Neuron (in vitro differentiated cells): ENCODE results near the gene AFF3.

Experiments
- H2AFZ ChIP-seq: one replicate; pipeline ENCODE4 v1.6.1; 2013; ENCODE audit warnings: low read depth, mild to moderate bottlenecking, inconsistent platforms, low read length, moderate library complexity
- H3K27me3 ChIP-seq: one replicate; pipeline ENCODE4 v1.6.1; 2013; ENCODE audit warnings: low read length; ENCODE audit not compliant: insufficient read depth
- H3K36me3 ChIP-seq: one replicate; pipeline ENCODE4 v1.6.1; 2013; ENCODE audit warnings: low read length; ENCODE audit not compliant: insufficient read depth
- H3K4me1 ChIP-seq: one replicate; pipeline ENCODE4 v1.6.1; 2013; ENCODE audit warnings: low read length; ENCODE audit not compliant: insufficient read depth
- H3K4me3 ChIP-seq: 2 replicates; pipeline ENCODE4 v1.5.1; 2013; ENCODE audit warnings: mild to moderate bottlenecking, low read length, moderate library complexity
- H3K9me3 ChIP-seq: one replicate; pipeline ENCODE4 v1.6.1; 2013; ENCODE audit warnings: low read length

The AFF3 gene

DNA sequence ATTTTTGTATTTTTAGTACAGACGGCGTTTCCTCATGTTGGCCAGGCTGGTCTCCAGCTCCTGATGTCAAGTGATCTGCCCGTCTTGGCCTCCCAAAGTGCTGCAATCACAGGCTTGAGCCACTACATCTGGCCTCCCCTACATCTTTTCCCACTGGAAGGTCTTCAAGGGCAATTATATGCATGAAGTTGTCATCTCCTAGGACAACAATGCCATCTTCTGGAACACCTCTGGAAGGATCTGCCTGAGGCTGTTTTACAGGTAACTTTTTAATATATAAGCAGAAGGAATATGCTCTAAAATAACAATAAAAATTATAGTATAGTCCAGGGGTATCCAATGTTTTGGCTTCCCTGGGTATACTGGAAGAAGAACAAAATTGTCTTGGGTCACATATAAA is 321.4 kb downstream of the AFF3 start:
- Histone ChIP-seq H2AFZ (no peak overlapping the region), H3K4me3 (no peak overlapping the region), H3K27me3 (no peaks in the 10 kb centered on the region), H3K9me3 (no peaks in the 10 kb centered on the region), H3K4me1 (peaks cover 28% of the 10 kb centered on the region), H3K36me3 (no peaks in the 10 kb centered on the region)

DNA sequence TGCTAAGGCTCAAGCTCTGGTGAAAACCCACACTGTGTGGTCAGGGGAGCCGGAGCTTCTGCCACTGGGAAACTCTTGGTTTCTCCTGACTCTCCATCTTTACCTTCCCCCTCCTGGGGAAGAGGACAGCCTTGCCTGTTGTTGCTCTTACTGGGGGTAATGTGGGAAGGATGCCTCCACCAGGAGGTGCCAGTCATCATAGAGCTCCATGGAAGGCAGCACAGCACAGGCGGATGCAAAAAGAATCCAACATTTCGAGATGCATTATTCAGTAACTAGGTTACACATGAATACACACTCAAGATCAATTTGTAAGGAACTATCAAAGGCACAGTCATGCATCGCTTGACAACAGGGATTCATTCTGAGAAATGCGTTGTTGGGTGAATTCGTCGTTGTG is 322.6 kb downstream of the AFF3 start:
- Histone ChIP-seq H3K4me1 (peaks cover 28% of the 10 kb centered on the region), H3K4me3 (no peak overlapping the region), H2AFZ (no peak overlapping the region), H3K27me3 (no peaks in the 10 kb centered on the region), H3K9me3 (no peaks in the 10 kb centered on the region), H3K36me3 (no peaks in the 10 kb centered on the region)

DNA sequence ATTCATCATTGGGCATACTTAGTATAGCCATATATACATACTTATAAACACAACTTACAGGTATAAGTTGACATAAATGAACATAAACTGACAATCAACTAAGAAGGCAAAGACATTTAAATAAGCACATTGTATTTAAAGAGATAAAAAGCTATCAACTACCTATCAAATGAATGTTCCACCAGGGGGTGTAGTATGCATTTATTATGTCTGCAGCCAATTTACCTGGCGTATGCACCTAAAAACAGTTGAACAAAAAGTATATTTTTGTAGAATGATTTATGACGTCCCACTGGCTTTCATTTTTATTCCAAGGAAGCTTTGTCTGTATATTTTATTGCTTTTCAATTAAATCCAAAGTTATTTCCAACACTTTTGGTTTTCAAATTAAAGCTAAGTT is 323.5 kb downstream of the AFF3 start:
- no peaks in the 10 kb centered on the region for H3K36me3 ChIP-seq
- no peak overlapping the region for H3K4me3 ChIP-seq
- no peaks in the 10 kb centered on the region for H3K9me3 ChIP-seq
- peaks cover 28% of the 10 kb centered on the region for H3K4me1 ChIP-seq
- H3K27me3 ChIP-seq, result no peaks in the 10 kb centered on the region
- no peak overlapping the region for H2AFZ ChIP-seq

DNA sequence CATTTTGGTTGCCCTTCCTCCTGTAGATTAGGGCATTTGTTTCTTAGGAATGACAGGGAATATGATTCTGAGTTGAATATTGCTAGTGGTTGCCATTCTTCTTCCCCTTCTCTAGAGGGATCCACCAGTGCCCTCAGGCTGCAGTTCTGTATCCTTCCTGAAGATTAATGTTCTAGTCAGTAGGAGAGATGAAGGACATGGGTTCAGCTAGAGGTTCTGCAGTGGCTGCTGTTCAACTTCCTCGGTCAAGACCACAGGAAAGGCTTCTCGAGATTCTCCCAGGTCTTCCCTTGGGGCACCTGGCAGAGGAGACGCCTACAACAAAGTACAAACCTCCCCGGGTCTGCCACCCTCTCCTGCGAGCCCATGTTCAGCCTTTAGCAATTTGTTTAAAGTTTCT is 325.5 kb downstream of the AFF3 start:
- Histone ChIP-seq H3K4me3 (no peak overlapping the region), H3K9me3 (no peaks in the 10 kb centered on the region), H3K27me3 (no peaks in the 10 kb centered on the region), H3K4me1 (peaks cover 16% of the 10 kb centered on the region), H2AFZ (no peak overlapping the region), H3K36me3 (no peaks in the 10 kb centered on the region)

DNA sequence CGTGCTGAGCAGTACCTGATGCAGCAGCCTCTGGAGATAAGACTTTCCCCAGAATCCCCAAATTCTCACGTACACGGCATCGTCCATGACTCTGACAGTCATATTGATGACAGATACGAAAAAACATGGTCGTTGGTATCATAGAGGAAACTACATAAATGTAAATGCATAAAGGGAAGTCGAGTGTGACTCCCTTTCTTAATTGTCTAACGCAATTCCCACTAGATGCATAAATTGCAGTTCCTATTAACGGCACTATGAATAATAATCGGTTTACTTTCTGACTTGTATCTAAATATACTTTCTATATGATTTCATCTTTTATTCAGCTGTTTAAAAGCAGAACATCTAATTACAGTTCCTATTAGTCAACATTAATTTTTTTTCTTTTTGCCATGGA is 330.0 kb downstream of the AFF3 start:
- no peaks in the 10 kb centered on the region for H3K9me3 ChIP-seq
- H3K4me3 ChIP-seq, result no peak overlapping the region
- no peaks in the 10 kb centered on the region for H3K27me3 ChIP-seq
- no peak overlapping the region for H2AFZ ChIP-seq
- H3K36me3 ChIP-seq, result no peaks in the 10 kb centered on the region
- H3K4me1 ChIP-seq, result peaks cover 26% of the 10 kb centered on the region

DNA sequence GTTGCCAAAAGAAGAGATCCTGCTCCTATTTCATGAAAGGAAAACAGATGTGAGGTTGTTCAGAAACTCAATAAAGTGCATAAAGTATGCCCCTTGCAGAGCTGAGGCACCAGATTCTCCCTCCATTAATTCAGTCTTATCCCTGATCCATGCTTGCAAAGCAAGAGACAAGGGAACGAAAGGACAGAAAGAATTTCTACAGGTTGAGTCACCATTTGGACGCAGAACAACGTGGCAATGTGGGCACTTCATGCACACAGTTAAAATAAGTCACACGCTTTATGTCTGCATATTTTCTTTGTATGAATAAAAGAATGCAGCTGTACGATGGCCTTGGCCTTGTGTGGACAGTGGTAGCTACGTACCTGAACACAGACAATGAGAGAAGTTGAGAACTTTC is 330.8 kb downstream of the AFF3 start:
- Histone ChIP-seq H3K4me1 (peaks cover 29% of the 10 kb centered on the region), H2AFZ (no peak overlapping the region), H3K4me3 (no peak overlapping the region), H3K27me3 (no peaks in the 10 kb centered on the region), H3K9me3 (no peaks in the 10 kb centered on the region), H3K36me3 (no peaks in the 10 kb centered on the region)

DNA sequence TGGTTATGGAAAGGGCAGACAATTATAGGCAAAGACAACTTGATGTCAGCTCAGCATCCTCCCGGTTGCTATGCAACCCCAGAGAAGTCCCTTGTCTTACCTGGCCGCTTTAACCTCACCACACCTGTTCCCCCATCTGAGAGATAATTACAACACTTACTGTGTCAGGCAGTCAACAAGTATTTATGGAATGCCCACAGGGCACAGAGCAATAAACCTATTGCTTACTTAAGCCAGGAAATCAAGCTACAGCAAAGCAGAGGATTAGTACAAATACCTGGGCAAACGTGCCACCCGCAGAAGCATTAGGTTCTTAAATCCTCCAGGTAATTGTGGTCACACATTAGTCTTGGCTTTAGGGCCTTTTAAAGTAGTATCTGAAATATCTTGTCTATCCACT is 332.2 kb downstream of the AFF3 start:
- Histone ChIP-seq H3K9me3 (no peaks in the 10 kb centered on the region), H3K4me3 (no peak overlapping the region), H2AFZ (no peak overlapping the region), H3K27me3 (no peaks in the 10 kb centered on the region), H3K36me3 (no peaks in the 10 kb centered on the region), H3K4me1 (peaks cover 29% of the 10 kb centered on the region)

DNA sequence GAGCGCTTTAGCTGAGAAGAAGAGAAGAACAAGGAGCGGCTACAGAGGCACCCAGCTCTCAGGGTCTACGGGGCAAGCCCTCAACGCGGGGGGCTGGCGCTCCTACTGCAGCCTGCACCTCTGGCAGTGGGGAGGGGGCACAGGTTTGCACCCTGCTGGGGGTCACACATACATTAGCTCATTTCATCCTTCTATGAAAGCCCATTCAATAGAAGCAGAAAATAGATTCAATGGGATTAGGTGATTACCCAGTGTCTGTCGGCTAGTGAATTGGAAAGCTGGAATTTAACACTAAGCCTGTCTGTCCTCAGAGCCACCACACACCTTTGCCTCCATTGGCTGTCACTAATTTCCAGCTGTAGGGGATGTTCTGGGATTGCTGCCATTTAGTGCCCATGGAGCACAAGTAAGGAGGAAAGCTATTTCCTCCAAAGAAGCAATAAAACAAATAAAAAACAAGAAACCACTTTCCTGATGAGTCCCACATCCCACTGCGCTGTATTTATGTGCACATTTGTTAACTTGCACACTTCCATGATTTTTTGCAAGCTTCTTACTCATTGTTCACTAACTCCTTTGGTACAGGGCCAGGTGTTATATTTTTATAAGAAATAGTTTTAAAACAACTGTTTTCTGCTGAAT is 333.0 kb downstream of the AFF3 start:
- H3K4me1 ChIP-seq, result peaks cover 29% of the 10 kb centered on the region
- no peak overlapping the region for H2AFZ ChIP-seq
- H3K36me3 ChIP-seq, result no peaks in the 10 kb centered on the region
- no peaks in the 10 kb centered on the region for H3K27me3 ChIP-seq
- no peak overlapping the region for H3K4me3 ChIP-seq
- no peaks in the 10 kb centered on the region for H3K9me3 ChIP-seq

DNA sequence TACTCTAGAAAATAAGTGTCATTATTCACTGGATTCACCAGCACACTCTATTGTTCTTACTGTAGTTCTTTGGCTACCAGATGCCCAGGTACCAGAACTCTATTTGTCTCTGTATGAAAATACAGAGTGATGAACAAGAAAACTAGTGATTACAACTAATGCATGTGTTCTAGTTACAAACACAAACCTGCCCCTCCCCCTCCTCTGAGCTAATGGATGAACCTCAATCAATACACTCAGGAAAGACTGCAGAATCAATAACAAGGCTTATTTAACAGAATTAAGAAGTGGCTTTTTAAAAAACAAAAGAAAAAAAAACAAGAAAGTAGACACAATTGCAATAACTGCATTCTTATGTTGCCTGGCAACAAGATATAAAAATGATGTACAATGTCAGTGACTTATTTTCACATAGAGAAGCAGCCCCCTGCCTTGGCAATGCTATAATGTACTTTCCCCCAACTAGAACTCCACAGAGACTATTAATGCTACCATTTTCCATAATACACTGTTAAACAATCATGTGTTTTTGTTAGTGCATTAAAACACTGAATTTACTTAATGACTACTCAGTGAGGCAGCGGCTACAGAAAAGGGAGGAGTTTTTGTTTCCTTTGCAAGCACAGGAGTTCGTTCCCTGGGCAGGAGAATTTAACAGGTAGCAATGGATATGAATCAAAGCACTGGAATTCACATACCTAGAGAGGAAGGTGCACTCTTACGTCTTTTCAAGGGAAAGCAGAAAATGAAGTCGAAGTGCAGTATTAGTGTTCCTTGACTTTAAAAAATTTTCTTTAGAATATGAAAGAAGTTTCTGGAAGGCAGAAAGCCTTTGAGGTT is 333.8 kb downstream of the AFF3 start:
- H3K9me3 ChIP-seq, result no peaks in the 10 kb centered on the region
- peaks cover 29% of the 10 kb centered on the region for H3K4me1 ChIP-seq
- H3K27me3 ChIP-seq, result no peaks in the 10 kb centered on the region
- H3K36me3 ChIP-seq, result no peaks in the 10 kb centered on the region
- no peak overlapping the region for H2AFZ ChIP-seq
- H3K4me3 ChIP-seq, result no peak overlapping the region

DNA sequence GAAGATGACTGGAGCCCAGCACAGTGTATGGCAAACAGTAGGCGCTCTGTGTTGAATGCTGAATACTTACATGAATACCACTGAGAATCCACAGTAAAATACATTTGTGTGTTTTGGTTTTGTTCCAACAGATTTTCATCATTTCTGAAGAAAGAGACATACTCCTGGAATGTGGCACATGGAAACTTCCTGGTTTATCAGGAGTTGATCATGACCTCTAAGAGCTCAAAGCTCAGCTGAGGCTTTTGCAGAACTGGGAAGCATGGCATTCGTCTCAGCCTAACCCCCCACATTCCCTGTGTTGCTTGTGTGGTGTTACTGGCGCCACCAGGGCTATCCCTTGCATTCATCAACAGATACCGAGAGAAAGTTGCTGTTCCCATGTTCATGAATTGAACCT is 335.6 kb downstream of the AFF3 start:
- no peak overlapping the region for H3K4me3 ChIP-seq
- H3K9me3 ChIP-seq, result no peaks in the 10 kb centered on the region
- H3K36me3 ChIP-seq, result no peaks in the 10 kb centered on the region
- peaks cover 29% of the 10 kb centered on the region for H3K4me1 ChIP-seq
- H2AFZ ChIP-seq, result no peak overlapping the region
- H3K27me3 ChIP-seq, result no peaks in the 10 kb centered on the region

DNA sequence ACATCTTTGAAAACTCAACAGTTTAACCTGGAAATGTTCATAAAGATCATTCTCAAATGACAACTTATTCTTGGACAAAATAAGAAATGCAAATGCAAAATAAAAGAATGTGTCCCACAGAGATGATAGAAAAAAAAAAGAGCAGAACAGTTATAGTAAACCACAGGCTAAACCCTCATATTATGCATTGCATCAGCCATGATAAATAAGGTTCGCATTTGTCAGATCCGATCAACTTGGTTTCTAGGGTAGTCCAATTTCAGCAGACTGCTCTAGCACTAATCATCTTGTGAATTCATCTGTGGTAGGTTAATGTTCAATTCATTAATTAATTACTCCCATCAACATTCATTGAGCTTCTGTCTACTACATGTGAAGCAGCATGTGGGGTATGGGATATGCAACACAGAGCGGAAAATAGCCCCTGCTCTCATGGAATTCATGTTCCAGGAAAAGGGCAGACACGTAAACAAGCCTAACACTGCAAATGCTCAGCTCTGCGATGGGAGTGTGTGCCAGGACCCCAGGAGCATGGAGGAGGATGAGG is 336.4 kb downstream of the AFF3 start:
- Histone ChIP-seq H3K9me3 (no peaks in the 10 kb centered on the region), H3K4me1 (peaks cover 29% of the 10 kb centered on the region), H3K36me3 (no peaks in the 10 kb centered on the region), H3K4me3 (no peak overlapping the region), H2AFZ (no peak overlapping the region), H3K27me3 (no peaks in the 10 kb centered on the region)

DNA sequence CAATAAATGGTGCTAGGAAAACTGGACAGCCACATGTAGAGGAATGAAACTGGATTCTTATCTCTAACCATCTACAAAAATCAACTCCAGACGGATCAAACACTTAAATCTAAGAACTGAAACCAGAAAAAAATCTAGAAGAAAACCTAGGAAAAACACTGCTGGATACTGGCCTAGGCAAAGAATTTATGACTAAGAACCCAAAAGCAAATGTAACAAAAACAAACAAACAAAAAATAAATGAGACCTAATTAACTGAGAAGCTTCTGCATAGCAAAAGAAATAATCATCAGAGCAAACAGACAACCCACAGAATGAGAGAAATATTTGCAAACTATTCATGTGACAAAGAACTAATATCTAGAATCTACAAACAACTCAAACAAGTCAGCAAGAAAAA is 338.5 kb downstream of the AFF3 start:
- H3K4me1 ChIP-seq, result peaks cover 18% of the 10 kb centered on the region
- H2AFZ ChIP-seq, result no peak overlapping the region
- H3K27me3 ChIP-seq, result no peaks in the 10 kb centered on the region
- H3K4me3 ChIP-seq, result no peak overlapping the region
- H3K9me3 ChIP-seq, result no peaks in the 10 kb centered on the region
- H3K36me3 ChIP-seq, result no peaks in the 10 kb centered on the region

DNA sequence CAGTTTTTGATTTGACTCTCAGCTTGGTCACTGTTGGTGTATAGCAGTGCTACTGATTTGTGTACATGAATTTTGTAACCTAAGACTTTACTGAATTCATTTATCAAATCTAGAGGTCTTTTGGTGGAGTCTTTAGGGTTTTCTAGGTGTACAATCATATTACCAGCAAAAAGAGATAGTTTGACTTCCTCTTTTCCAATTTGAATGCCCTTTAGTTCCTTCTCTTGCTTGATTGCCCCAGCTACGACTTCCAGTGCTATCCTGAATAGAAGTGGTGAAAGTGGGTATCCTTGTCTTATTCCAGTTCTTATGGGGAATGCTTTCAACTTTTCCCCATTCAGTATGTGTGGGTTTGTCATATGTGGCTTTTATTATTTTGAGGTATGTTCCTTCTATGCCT is 339.7 kb downstream of the AFF3 start:
- no peaks in the 10 kb centered on the region for H3K36me3 ChIP-seq
- H2AFZ ChIP-seq, result no peak overlapping the region
- H3K27me3 ChIP-seq, result no peaks in the 10 kb centered on the region
- H3K4me1 ChIP-seq, result peaks cover 7% of the 10 kb centered on the region
- H3K9me3 ChIP-seq, result peaks cover under 1% of the 10 kb centered on the region
- H3K4me3 ChIP-seq, result no peak overlapping the region
